K562 (cell line): Measurements from ENCODE around the gene C1orf198. TPM values are rescaled to one million over a fixed set of nuclear protein-coding genes. Genes with fewer than 3 reads are reported as not detected.

ENCODE experiments used
- ARID2 ChIP-seq: fragments of 450-650 bp; IDR thresholded peaks from 2 replicates; pipeline ENCODE4 v1.6.1; 2017; ENCODE audit warnings: antibody characterized with exemption, mild to moderate bottlenecking
- BRCA1 ChIP-seq, 2 experiments: fragments of 450-650 bp in 1 of 2; sonication (generic) in 1 of 2; formaldehyde crosslinking in 1 of 2; IDR thresholded peaks; 2 replicates each; pipeline versions ENCODE4 v1.5.0 to v1.6.1; 2017 to 2020; ENCODE audit warnings: mild to moderate bottlenecking in 1 of 2, missing genetic modification reagents in 1 of 2
- DDX20 ChIP-seq: fragments of 450-650 bp; IDR thresholded peaks from 2 replicates; pipeline ENCODE4 v1.6.1; 2016; ENCODE audit warnings: missing genetic modification characterization, low read depth, mild to moderate bottlenecking, missing compliant biosample characterization, moderate library complexity
- EP400 ChIP-seq: fragments of 450-650 bp; IDR thresholded peaks from 2 replicates; pipeline ENCODE4 v1.6.1; 2017; ENCODE audit warnings: antibody characterized with exemption, mild to moderate bottlenecking, moderate library complexity
- MYNN ChIP-seq, 2 experiments: sonication (generic); formaldehyde crosslinking in 1 of 2; IDR thresholded peaks; 2 replicates each; pipeline versions ENCODE4 v1.5.0 to v1.6.1; 2016 to 2020; ENCODE audit warnings: antibody characterized with exemption in 1 of 2, missing genetic modification reagents in 1 of 2
- SAP30 ChIP-seq: fragments of 200-600 bp; sonication (generic); IDR thresholded peaks from 2 replicates; pipeline ENCODE4 v1.6.1; 2012; ENCODE audit warnings: borderline replicate concordance, low read depth, mild to moderate bottlenecking, moderate library complexity, low read length, control low read depth, inconsistent platforms; ENCODE audit not compliant: insufficient read depth, poor library complexity, severe bottlenecking
- SLC30A9 ChIP-seq: fragments of 250-450 bp; sonication (Bioruptor Pico); IDR thresholded peaks from 2 replicates; pipeline ENCODE4 v1.8.0; 2022; ENCODE audit warnings: mild to moderate bottlenecking, moderate library complexity
- SMARCC2 ChIP-seq: fragments of 450-650 bp; IDR thresholded peaks from 2 replicates; pipeline ENCODE4 v1.6.1; 2017; ENCODE audit warnings: antibody characterized with exemption, moderate library complexity, mild to moderate bottlenecking, low read depth
- SP1 ChIP-seq: sonication (generic); formaldehyde crosslinking; IDR thresholded peaks from 2 replicates; pipeline ENCODE4 v1.8.1; 2022; ENCODE audit warnings: mild to moderate bottlenecking, missing genetic modification reagents
- ZNF79 ChIP-seq: fragments of 250-450 bp; sonication (Bioruptor Pico); IDR thresholded peaks from 2 replicates; pipeline ENCODE4 v1.4.0; 2020; ENCODE audit warnings: low read depth, mild to moderate bottlenecking, moderate library complexity
- polyA plus RNA-seq, 8 experiments: library from polyadenylated mRNA; depleted of rRNA in 4 of 8; stranded (reverse) in 5 of 8; unstranded in 3 of 8; fragments of >200 nt; fragmentation: Nextera tagmentation in 2 of 8; fragmentation: Illumina TruSeq in 1 of 8; extraction: Ambion mirVana in 2 of 8; extraction: Trizol in 1 of 8; gene quantifications; 2 replicates each; pipeline versions ENCODE4 v1.2.1 to v1.2.3, GENCODE V29; 2011 to 2014; ENCODE audit warnings: inconsistent platforms in 1 of 8, missing spikeins in 1 of 8
- total RNA-seq, 7 experiments: library from RNA; depleted of rRNA in 6 of 7; stranded (reverse); fragments of >200 nt in 6 of 7; fragmentation: Illumina TruSeq in 2 of 7; extraction: Trizol in 2 of 7; gene quantifications; 2 replicates each; pipeline versions ENCODE4 v1.2.1 to v1.2.3, GENCODE V29; 2011 to 2021; ENCODE audit warnings: low replicate concordance in 1 of 7
- TF ChIP-seq, protein P1 (sequence below): sonication (generic); formaldehyde crosslinking; IDR thresholded peaks from 2 replicates; pipeline ENCODE4 v1.8.1; 2023; ENCODE audit warnings: mild to moderate bottlenecking, missing genetic modification reagents
- TF ChIP-seq, protein P2 (sequence below): sonication (generic); formaldehyde crosslinking; IDR thresholded peaks from 2 replicates; pipeline ENCODE4 v1.8.1; 2023; ENCODE audit warnings: missing genetic modification reagents, mild to moderate bottlenecking, borderline replicate concordance
- TF ChIP-seq, protein P3 (sequence below): fragments of 250-450 bp; sonication (Bioruptor Pico); IDR thresholded peaks from 2 replicates; pipeline ENCODE4 v1.8.0; 2021; ENCODE audit warnings: mild to moderate bottlenecking, moderate library complexity
- TF ChIP-seq, protein P4 (sequence below), 2 experiments: fragments of 450-650 bp in 1 of 2; sonication (generic) in 1 of 2; formaldehyde crosslinking; conservative IDR thresholded peaks; 2 replicates each; pipeline versions ENCODE4 v1.4.0 to v1.8.1; 2020 to 2022; ENCODE audit warnings: mild to moderate bottlenecking in 1 of 2, missing genetic modification reagents in 1 of 2

Gene C1orf198
- total and polyA plus RNA-seq, 9 of the 15 experiments (the other 6 are each of a cell fraction or from before 2014, with no cell fraction given), result 2.0 to 15.1 (median 10.4) TPM

- TF ChIP-seq BRCA1 (IDR thresholded peaks at IDR 0.05), result no peak
- TF ChIP-seq BRCA1 (CRISPR knock-in tag; IDR thresholded peaks at IDR 0.05), result no peak
- TF ChIP-seq DDX20, result no peak
- TF ChIP-seq, protein P1, sequence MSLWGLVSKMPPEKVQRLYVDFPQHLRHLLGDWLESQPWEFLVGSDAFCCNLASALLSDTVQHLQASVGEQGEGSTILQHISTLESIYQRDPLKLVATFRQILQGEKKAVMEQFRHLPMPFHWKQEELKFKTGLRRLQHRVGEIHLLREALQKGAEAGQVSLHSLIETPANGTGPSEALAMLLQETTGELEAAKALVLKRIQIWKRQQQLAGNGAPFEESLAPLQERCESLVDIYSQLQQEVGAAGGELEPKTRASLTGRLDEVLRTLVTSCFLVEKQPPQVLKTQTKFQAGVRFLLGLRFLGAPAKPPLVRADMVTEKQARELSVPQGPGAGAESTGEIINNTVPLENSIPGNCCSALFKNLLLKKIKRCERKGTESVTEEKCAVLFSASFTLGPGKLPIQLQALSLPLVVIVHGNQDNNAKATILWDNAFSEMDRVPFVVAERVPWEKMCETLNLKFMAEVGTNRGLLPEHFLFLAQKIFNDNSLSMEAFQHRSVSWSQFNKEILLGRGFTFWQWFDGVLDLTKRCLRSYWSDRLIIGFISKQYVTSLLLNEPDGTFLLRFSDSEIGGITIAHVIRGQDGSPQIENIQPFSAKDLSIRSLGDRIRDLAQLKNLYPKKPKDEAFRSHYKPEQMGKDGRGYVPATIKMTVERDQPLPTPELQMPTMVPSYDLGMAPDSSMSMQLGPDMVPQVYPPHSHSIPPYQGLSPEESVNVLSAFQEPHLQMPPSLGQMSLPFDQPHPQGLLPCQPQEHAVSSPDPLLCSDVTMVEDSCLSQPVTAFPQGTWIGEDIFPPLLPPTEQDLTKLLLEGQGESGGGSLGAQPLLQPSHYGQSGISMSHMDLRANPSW (CRISPR knock-in tag), result no peak
- TF ChIP-seq SAP30, result peak; percentile 48
- TF ChIP-seq, protein P2, sequence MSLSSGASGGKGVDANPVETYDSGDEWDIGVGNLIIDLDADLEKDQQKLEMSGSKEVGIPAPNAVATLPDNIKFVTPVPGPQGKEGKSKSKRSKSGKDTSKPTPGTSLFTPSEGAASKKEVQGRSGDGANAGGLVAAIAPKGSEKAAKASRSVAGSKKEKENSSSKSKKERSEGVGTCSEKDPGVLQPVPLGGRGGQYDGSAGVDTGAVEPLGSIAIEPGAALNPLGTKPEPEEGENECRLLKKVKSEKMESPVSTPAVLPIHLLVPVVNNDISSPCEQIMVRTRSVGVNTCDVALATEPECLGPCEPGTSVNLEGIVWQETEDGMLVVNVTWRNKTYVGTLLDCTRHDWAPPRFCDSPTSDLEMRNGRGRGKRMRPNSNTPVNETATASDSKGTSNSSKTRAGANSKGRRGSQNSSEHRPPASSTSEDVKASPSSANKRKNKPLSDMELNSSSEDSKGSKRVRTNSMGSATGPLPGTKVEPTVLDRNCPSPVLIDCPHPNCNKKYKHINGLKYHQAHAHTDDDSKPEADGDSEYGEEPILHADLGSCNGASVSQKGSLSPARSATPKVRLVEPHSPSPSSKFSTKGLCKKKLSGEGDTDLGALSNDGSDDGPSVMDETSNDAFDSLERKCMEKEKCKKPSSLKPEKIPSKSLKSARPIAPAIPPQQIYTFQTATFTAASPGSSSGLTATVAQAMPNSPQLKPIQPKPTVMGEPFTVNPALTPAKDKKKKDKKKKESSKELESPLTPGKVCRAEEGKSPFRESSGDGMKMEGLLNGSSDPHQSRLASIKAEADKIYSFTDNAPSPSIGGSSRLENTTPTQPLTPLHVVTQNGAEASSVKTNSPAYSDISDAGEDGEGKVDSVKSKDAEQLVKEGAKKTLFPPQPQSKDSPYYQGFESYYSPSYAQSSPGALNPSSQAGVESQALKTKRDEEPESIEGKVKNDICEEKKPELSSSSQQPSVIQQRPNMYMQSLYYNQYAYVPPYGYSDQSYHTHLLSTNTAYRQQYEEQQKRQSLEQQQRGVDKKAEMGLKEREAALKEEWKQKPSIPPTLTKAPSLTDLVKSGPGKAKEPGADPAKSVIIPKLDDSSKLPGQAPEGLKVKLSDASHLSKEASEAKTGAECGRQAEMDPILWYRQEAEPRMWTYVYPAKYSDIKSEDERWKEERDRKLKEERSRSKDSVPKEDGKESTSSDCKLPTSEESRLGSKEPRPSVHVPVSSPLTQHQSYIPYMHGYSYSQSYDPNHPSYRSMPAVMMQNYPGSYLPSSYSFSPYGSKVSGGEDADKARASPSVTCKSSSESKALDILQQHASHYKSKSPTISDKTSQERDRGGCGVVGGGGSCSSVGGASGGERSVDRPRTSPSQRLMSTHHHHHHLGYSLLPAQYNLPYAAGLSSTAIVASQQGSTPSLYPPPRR (CRISPR knock-in tag), result no peak
- TF ChIP-seq SMARCC2, result no peak
- TF ChIP-seq, protein P3, sequence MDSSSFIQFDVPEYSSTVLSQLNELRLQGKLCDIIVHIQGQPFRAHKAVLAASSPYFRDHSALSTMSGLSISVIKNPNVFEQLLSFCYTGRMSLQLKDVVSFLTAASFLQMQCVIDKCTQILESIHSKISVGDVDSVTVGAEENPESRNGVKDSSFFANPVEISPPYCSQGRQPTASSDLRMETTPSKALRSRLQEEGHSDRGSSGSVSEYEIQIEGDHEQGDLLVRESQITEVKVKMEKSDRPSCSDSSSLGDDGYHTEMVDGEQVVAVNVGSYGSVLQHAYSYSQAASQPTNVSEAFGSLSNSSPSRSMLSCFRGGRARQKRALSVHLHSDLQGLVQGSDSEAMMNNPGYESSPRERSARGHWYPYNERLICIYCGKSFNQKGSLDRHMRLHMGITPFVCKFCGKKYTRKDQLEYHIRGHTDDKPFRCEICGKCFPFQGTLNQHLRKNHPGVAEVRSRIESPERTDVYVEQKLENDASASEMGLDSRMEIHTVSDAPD (CRISPR knock-in tag), result no peak
- no peak for TF ChIP-seq MYNN (IDR thresholded peaks at IDR 0.05)
- no peak for TF ChIP-seq MYNN (CRISPR knock-in tag; IDR thresholded peaks at IDR 0.05)
- TF ChIP-seq ZNF79, result no peak
- TF ChIP-seq SLC30A9, result no peak
- no peak for TF ChIP-seq ARID2
- no peak; the same call in 1 of the 2 replicates for TF ChIP-seq SP1
- no peak for TF ChIP-seq EP400
- TF ChIP-seq, protein P4, sequence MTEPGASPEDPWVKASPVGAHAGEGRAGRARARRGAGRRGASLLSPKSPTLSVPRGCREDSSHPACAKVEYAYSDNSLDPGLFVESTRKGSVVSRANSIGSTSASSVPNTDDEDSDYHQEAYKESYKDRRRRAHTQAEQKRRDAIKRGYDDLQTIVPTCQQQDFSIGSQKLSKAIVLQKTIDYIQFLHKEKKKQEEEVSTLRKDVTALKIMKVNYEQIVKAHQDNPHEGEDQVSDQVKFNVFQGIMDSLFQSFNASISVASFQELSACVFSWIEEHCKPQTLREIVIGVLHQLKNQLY (CRISPR knock-in tag; conservative IDR thresholded peaks at IDR 0.05), result no peak
Measured at GRCh38 chr1:230867903-230868735, at the start of gene C1orf198 (continued).
